ENCODE results near the gene HSD3B7. TPM values are rescaled to one million over a fixed set of nuclear protein-coding genes. Genes with fewer than 3 reads are reported as not detected.
A peak's percentile ranks its signal among the peaks of the same experiment; 100 is the strongest.

HSD3B7 gene
- total and polyA plus RNA-seq, 2 of the 8 experiments (the other 6 are each of a cell fraction or from before 2014, with no cell fraction given), result 2.9 to 6.6 TPM

DNA sequence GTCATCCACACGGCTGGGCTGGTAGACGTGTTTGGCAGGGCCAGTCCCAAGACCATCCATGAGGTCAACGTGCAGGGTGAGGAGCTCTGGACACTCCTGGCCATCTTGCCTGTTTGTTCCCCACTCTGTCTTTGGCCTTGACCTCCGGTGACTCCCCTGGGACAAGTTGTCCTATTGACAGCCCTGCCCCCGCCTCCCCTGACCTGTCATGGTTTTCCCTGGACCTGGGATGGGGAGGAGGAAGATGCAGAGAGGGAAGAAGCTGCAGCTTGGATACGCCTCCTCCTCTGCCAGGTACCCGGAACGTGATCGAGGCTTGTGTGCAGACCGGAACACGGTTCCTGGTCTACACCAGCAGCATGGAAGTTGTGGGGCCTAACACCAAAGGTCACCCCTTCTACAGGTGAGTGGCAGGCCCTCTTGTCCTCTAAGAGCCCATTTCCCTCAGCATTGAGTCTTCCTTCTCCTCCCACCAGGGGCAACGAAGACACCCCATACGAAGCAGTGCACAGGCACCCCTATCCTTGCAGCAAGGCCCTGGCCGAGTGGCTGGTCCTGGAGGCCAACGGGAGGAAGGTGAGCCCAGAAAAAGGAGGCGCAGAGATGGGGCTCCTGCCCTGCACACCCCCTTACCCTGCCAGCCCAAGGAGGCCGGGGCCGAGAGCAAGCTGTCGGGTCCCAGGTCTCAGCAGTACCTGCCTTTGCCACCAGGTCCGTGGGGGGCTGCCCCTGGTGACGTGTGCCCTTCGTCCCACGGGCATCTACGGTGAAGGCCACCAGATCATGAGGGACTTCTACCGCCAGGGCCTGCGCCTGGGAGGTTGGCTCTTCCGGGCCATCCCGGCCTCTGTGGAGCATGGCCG lies 1.4 kb downstream of the HSD3B7 start:
- H2AK5ac ChIP-seq (ENCODE audit: low read depth, low read length), result no peak overlapping the region
- H3K27me3 ChIP-seq (replicated peaks in 1 of 4; ENCODE audit: control insufficient read depth in 3 of 4, extremely low read depth in 1 of 4, insufficient read depth in 3 of 4, low read length in 3 of 4), result no peaks in the 10 kb centered on the region; a peak in 1 of 7 replicates
- FAIRE-seq (no peak), DNase-seq (ENCODE audit: low read depth in 1 of 2, low spot score in 2 of 2) (no peak)
- H3K23ac ChIP-seq (ENCODE audit: insufficient read length), result no peak overlapping the region
- peak overlapping the region; percentile 43; the same call in 1 of the 2 replicates for H4K8ac ChIP-seq (ENCODE audit: extremely low read depth, insufficient read depth, low read length)
- 0 out of 2 replicates have a peak overlapping the region, but pooled peaks have one; percentile 35 for H2BK5ac ChIP-seq (ENCODE audit: low read depth, low read length)
- no peaks in the 10 kb centered on the region for H3K9me3 ChIP-seq (ENCODE audit: insufficient read depth in 2 of 2, low read depth in 1 of 2, low read length in 1 of 2)
- peaks cover 4 to 8% (median 6%) of the 10 kb centered on the region in 4 experiments; a peak in 4 of 8 replicates for H3K36me3 ChIP-seq (ENCODE audit: control insufficient read depth in 2 of 4, insufficient read depth in 4 of 4, low read length in 3 of 4)
- H2BK120ac ChIP-seq (replicated peaks; ENCODE audit: low read depth, low read length), result no peak overlapping the region
- H4K5ac ChIP-seq (ENCODE audit: insufficient read length, low read depth, low read length), result no peak overlapping the region
- H3K79me1 ChIP-seq (ENCODE audit: low read depth, low read length), result no peaks in the 10 kb centered on the region
- no peak overlapping the region for H3K56ac ChIP-seq (replicated peaks; ENCODE audit: insufficient read length, low read depth, low read length)
- CTCF ChIA-PET (ENCODE audit: partially characterized antibody), result interaction anchor here (0.7 to 5.5 kb wide), 35 partner anchors 10 to 882 kb away, joined by 3 to 39 read pairs (median 7); partner anchors contain the start of genes KAT8, PRSS8, STX4 and ZNF646
- H3K79me2 ChIP-seq (ENCODE audit: control insufficient read depth in 1 of 2, insufficient read depth in 2 of 2, low read length in 2 of 2), result no peaks in the 10 kb centered on the region
- no peak overlapping the region for H3K9ac ChIP-seq (replicated peaks in 1 of 4; ENCODE audit: extremely low read depth in 1 of 4, low read depth in 3 of 4, low read length in 3 of 4)
- H3K23me2 ChIP-seq (ENCODE audit: low read depth, low read length), result peaks cover 3% of the 10 kb centered on the region; the same call in 1 of the 2 replicates
- no peak overlapping the region for H2BK20ac ChIP-seq (ENCODE audit: low read length)
- H4K91ac ChIP-seq (replicated peaks; ENCODE audit: insufficient read length, low read length), result no peak overlapping the region
- POLR2A ChIA-PET (ENCODE audit: partially characterized antibody), result interaction anchor here (0.6 to 5.9 kb wide), 22 partner anchors 9 to 1013 kb away, joined by 3 to 45 read pairs (median 5); partner anchors contain the start of genes KAT8, TAOK2, ZNF646 and ZNF668
- peaks cover 0 to 5% (median 2%) of the 10 kb centered on the region in 4 experiments; a peak in 4 of 7 replicates for H3K4me1 ChIP-seq (replicated peaks in 1 of 4; ENCODE audit: control insufficient read depth in 3 of 4, insufficient read depth in 4 of 4, low read length in 3 of 4)
- H3K4me2 ChIP-seq (ENCODE audit: insufficient read depth in 1 of 2, low read depth in 2 of 2, low read length in 2 of 2), result no peak overlapping the region
- no peak overlapping the region; the same call in 1 of the 2 replicates for H3K18ac ChIP-seq (ENCODE audit: extremely low read depth, low read length)
- H4K20me1 ChIP-seq (replicated peaks in 1 of 2; ENCODE audit: control insufficient read depth in 1 of 2, insufficient read depth in 2 of 2, low read length in 2 of 2), result peaks cover 0 to 11% of the 10 kb centered on the region in 2 experiments
- no peak overlapping the region; the same call in 1 of the 2 replicates for H2BK12ac ChIP-seq (ENCODE audit: low read depth, low read length)
- H3K4ac ChIP-seq (replicated peaks; ENCODE audit: insufficient read length, low read depth, low read length), result no peak overlapping the region
- H3K27ac ChIP-seq (ENCODE audit: low read depth, low read length), result no peak overlapping the region
- H3K4me3 ChIP-seq (ENCODE audit: extremely low read depth in 1 of 4, insufficient read depth in 2 of 4, low read depth in 3 of 4, low read length in 4 of 4), result no peak overlapping the region
- H2AFZ ChIP-seq (ENCODE audit: low read length), result no peak overlapping the region
- H3K14ac ChIP-seq (ENCODE audit: insufficient read length), result no peak overlapping the region
- WGBS, 2 experiments (ENCODE audit: extremely low coverage in 1 of 2, insufficient coverage in 1 of 2, insufficient read length in 1 of 2, insufficient replicate concordance in 2 of 2, low coverage in 1 of 2, low lambda C conversion rate in 2 of 2, missing lambda C conversion rate in 1 of 2), result 94% methylated on average over 27 of the region's 29 CpGs; no CpG with 5 or more reads in 1 of the 2 experiments
- H2BK15ac ChIP-seq (ENCODE audit: low read length), result no peak overlapping the region
- TF ChIP-seq SP1 (IDR thresholded peaks at IDR 0.05; ENCODE audit: low read depth, low read length), result no peak
- no peak for TF ChIP-seq TCF12 (IDR thresholded peaks at IDR 0.05; ENCODE audit: low read depth, low read length)

All from H1 (cell line).